Astrocyte (in vitro differentiated cells and primary cell): ENCODE data around the gene PCGF2.

Source experiments
- CTCF ChIP-seq: IDR thresholded peaks from 2 replicates; pipeline ENCODE4 v1.5.1; 2011; ENCODE audit warnings: low read depth, mild to moderate bottlenecking, inconsistent platforms, low read length, moderate library complexity; ENCODE audit not compliant: insufficient read depth
- EZH2 ChIP-seq: IDR thresholded peaks from 2 replicates; pipeline ENCODE4 v1.6.1; 2012; ENCODE audit warnings: mild to moderate bottlenecking, low read length, inconsistent platforms; ENCODE audit not compliant: insufficient read depth

- TF ChIP-seq CTCF (no peak), EZH2 (no peak)
These were observed 17.4 kb downstream of the PCGF2 start for GRCh38 chr17:38730526-38731379.
